NCI-H446 treated with DMSO at 0.1 percent for 48 hours (cell line): ENCODE results near the gene ARHGEF10L.

Experiments
- DNase-seq: peaks from one replicate; lab custom pipeline; 2025; lab: John Stamatoyannopoulos, UW

The ARHGEF10L gene

DNA sequence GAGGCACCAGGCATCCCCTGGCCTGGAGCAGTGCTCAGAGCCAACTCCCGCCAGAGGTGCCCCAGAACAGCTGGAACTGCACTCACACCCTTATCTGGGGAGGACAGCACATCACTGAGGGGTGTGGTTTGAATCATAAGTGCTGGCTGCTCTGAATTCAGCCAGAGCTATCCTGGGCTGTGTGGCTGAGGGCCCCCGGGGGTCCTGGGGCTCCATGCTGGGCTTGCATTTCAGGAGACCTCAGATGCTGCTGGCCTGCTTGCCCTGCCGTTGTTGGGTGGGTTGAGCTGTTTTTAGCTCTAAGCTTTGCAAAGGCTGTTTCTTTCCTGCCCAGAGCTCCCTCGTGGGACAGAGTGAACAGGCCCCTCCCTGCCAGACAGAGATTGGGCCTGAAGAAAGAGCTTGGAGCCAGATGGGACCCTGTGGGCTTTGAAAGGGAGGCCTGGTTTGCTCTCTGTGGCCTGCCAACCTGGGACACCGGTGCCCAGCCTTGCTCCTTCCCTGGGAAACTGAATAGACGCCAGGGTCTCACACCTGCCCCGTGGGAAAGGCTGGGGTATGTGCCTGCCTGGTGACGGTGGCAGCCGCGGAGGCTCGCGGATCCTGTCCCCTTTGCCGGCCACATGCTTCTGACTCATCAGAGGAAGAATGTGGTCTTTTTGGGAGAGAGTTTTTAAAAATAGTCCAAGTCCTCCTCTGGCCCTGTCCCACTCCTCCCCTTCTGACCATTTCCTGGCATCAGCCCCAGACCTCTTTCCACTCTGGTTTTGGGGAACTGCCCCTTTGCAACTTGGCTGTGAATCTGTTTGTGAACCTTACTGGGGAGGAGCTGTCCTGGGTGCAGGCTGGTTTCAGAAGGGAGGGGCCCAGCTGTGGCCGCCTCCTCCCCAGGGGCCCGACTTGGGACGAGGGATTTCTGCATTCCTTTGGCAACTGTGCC, 30.0 kb downstream of the ARHGEF10L start:
- no peak for DNase-seq

DNA sequence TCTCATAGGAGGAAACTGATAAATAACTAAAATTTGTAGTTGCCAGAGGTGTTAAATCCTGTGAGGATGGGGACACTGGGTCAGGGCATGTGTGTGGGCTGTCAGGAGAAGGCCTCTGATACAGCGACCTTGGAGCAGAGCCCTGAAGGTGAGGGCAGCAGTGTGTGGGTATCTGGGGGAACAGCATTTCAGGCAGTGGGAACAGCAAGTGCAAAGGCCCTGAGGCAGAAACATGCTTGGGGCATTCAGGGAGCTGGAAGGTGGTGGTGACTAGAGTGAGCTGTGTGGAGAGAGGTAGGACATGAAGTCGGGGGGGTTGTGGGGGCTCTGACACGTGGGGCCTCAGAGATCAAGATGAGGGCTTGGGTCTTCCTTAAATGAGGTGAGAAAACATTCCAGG, 30.7 kb downstream of the ARHGEF10L start:
- no peak for DNase-seq

DNA sequence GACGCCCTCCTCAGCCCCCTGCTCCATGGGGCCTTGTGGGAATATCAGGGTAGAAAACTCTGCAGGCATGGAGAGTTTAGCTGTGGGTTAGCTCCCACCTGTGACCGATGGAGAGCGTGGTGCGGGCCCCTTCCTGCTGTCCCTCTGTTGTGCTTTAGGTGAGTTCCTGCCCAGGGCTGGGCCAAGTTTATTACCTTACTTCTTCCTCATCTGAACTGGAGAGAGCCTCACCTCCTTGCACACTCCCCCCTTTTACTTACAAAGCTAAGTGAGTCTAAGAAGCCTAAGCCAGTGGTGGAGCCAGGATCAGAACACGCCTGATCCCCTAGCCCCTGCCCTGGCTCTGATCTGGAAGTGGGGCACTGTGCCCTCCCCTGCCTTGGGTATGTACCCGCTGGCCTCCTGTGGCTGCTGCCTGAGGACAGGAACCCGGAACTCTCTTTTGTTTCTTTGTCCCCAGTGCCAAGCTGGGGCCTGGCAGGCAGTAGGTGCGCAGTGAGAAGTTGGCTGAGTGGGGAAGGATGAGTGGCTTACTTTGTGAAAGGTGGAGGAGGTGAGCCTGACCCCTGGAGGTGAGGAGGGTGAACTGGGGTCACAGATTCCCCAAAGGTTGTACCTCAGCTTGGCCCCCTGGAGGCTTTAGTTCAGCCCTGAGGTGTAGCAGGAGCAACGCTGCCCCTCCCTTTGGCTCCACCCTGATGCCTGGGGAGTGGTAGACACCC, 32.9 kb downstream of the ARHGEF10L start:
- DNase-seq = no peak

DNA sequence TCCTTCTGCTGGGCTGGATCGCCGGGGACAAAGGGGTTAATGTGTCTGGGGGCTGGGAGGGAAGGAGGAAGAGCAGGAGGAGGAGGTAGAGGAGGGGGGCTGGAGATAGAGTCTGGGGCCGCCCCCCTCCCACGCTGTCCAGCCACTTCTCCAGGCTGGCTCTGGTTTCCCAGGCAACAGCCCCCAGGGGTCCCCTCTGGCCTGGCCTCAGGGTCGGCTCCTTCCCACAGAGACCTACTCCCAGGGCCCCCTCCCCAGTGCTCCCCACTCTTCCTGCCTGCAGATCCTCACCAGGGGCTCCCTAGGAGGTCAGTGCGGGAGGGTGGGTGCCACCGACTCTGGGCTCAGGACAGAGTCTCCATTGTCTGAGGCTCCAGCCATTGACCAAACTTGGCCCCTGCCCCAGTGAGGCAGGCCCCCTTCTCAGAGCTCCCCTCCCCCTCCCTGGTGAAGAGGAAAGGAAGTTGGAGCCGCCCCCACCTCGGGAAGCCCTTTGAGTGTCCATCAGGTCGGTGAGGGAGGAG, 34.1 kb downstream of the ARHGEF10L start:
- no peak for DNase-seq

DNA sequence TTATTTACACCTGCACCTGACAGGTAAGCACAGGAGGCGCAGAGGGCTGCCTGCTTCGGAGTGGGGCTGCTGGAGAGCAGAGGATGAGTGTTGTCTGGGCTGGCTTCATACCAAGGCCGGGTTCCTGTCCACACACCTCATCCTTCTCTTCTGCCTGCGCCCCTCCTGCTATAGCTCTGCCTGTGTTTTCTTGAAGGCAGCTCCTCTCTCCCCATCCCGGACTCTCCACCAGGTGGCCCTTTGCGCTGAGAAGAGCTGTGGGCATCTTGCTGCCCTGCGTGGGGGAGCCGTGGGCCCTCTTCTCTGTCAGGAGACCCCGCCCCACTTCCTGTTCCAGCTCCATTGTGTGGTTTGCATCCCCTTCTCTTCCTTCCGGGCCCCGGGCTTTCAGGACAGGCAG, 35.0 kb downstream of the ARHGEF10L start:
- no peak for DNase-seq

DNA sequence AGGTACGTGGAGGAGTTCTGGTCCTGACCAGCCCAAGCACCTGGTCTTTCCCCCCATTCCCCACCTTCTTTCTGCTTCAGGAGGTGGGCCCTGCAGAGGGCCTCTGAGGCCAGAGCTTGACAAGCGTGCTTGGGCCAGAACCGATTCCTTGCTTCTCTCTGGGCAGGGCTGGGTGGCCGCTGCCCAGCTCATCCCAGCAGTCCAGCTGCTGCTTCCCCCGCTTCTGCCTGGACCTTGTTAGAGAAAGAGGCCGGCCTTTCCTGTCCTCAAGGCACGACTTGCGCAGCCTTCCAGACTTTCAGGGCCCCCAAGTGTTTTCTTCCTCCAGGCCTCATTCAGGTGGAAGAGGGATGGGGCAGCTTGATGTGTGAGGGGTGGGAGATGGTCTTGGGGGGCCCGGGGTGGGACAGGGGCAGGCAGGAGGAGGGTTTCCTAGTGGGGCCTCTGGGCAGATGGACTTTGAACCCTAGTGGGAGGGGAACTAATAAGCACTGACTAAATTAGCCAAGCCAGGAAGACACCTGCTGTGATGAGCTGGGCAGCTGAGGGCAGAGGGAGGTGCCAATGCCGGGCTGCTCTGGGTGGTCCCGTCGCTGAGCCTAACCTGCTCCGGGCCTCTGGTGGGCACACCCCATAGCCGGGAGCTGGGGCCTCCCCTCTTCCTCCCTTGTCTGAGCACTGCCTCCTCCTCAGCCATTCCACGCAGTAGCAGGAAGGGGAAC, 36.5 kb downstream of the ARHGEF10L start:
- DNase-seq = no peak

DNA sequence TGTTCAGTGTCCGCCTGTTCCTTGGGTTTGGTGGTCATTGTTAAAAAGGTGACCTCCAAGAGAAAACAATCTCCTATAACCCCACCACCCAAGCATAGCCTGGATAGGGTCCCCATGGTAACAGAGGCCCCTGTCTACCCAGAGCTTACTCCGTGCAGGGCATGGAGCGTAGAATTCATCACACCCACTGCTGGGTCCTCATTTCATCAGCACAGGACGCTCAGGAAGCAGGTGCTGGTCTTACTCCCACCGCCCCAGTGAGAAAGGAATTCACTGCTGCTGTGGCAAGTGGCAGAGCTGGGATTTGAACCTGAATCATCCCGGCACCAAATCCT, 37.0 kb downstream of the ARHGEF10L start:
- DNase-seq = no peak

DNA sequence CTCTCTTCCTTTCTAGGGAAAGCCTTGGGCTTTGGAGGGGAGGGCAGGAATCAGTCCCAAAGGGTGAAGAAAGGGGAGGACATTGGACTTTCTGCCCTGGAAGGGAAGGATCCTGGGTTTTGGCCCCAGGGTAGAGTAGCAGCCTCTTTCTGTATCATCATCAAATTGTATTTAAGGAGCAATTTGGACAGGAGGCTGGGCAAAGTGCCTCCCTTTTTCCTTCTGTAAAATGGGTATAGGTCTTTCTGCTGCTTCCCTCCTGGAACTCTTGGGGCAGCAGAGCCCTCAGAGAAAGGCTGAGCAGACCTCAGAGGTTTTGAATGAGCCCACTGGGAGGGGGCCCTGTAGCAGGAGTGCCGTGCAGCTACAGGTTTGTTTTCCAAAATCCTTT, 38.4 kb downstream of the ARHGEF10L start:
- DNase-seq = no peak

DNA sequence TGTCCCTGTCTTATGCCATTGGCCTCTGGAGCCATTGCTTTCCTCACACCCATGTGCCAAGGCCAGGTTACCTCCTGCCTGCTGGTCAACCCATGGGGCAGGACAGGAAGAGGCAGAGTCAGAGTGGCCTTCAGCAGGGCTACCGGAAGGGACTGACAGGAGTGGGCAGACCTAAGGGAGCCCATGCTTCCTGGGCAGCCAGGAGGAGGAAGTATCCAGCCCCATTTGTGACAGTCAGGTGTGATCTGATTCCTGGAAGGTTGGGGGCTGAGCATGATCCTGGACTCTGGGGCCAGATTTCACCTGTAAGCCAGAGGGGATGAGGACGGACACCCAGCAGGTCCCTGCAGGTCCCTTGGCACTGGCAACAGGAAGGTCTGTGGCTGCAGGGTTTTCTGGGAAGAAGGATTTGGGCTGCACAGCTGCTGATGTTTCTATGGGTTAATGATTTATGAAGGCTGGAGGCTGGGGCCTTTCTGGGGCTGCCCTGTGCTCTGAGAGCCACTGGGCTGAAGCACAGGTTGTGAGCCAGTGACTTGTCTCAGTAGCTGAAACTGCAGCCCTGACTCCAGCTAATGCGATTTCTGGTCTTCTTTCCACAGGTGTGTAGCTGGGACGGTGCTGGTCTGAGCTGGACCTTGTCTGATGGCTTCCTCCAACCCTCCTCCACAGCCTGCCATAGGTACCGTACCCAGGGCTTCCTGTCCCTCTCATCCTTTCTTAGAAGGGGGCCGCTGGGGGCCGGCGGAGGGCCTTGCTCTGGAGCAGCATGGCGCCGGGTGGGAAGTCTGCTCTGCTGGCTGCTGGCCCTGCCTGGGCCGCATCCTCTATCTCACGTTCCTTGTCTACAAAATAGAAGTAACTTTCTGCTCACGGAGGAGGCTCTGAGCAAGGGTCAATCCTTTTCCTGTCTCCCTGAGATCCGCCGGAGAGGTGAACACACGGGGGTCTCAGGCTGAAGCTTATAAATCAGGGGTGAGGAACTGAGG, 40.7 kb downstream of the ARHGEF10L start:
- no peak for DNase-seq

DNA sequence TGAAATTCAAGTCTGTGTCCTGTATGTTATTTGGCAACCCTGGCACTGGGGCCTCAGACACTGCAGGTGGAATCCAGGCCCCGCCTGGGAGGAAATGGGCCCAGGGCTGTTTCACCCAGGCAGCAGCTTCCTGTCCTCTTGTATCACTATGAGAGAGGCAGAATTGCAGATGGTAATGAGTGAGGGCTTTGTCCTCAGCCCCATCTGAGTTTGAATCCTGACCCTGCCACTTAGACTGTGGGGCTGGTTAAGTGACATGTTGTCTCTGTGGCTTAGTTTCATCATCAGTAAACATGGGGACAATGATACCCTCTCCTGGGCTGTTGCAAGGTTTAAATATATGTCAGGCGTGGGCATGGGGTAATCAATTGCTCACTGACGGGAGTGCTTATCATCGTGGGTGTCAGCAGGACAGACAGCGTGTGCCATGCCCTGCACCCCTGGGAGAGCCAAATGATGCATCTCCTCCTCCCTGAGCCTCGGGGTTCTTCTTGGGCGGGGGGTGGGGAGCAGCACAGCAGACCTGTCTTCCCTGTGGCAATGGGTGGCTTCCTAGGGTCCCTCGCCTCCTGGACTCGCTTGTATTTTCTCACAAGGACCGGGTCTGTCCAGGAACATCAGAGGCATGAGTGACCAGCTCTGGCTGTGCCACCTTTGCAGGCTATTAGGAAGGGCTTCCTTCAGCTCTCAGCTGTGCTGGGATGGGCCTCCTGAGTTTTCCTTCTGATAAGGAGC, 42.1 kb downstream of the ARHGEF10L start:
- no peak for DNase-seq

DNA sequence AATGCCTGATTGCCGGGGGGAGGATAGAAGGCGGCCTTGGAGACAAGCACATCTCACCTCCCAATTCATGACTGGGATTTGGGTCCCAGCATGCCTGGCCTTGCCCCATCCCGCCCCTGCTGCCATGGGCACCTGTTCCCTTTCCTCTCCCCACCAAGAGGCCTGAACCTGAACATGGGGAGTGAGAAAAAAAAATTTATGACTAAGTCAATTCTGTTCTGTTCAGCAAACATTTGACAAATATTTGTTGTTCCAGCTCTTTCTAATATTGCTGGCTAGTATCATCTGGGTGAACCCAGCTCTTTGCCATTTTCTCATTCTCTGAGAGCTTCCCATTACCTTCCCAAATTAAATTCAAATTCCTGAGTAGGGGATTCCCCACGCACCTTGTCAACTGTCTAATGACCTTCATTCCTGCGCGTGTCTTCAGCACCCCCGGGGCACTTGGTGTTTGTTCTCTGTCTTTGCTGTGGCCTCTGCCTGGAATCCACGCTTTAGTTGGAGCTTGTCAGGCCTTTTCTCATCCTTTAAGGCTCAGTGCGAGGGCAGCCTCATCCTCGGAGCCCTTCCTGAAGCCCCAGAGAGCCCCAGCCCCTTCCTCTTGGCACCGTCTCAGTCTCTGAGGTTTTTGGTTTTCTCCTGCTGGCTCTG, 42.8 kb downstream of the ARHGEF10L start:
- DNase-seq = no peak

DNA sequence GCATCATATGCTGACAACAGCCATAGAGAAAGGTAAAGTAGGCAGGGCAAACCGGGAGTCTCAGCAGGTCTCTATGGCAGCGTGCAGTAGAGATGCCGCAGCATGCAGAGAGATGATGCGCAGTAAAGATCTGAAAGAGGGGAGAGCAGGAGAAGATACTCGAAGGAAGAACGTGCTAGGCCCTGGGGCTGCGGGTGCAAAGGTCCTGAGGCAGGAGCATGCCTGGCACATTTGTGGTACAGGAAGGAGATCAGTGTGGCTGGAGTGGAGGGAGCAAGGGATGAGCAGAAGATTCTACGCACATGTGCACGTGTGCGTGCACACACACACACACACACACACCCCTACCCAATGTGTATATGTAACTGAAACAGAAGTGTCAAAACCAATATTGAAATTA, 45.0 kb downstream of the ARHGEF10L start:
- no peak for DNase-seq

DNA sequence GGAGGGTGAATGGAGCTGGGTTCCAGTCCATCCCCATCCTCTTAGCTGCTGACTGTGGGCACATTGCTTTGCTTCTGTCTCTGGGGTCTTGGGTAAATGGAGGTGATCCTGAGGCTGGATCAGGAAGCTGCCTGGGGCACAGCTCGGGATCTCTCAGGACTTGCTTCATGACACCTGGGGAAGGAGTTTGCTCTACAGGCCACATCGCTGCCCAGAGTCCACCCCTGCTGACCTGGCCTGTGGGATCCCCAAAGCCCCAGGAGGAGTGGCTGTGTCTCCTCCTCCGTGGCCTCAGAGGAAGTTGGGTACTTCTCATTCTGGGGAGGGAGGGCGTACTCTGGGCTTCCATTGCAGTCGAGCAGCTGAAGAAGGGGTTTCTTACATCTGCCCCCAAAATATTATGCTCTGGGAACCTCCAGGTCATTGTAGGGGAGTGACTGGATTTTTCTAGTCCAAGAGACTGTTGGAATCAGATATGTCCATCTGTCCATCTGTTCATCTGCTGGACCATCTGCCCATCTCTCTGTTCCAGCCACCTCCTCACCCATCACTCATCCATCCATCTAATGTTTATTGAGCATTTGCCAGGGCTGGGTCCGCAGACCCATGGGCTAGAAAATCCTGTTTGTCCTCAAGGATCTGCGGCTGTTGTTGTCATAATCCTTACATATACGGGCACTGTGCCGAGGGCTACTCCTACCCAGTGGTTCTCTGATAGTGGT, 45.9 kb downstream of the ARHGEF10L start:
- no peak for DNase-seq

DNA sequence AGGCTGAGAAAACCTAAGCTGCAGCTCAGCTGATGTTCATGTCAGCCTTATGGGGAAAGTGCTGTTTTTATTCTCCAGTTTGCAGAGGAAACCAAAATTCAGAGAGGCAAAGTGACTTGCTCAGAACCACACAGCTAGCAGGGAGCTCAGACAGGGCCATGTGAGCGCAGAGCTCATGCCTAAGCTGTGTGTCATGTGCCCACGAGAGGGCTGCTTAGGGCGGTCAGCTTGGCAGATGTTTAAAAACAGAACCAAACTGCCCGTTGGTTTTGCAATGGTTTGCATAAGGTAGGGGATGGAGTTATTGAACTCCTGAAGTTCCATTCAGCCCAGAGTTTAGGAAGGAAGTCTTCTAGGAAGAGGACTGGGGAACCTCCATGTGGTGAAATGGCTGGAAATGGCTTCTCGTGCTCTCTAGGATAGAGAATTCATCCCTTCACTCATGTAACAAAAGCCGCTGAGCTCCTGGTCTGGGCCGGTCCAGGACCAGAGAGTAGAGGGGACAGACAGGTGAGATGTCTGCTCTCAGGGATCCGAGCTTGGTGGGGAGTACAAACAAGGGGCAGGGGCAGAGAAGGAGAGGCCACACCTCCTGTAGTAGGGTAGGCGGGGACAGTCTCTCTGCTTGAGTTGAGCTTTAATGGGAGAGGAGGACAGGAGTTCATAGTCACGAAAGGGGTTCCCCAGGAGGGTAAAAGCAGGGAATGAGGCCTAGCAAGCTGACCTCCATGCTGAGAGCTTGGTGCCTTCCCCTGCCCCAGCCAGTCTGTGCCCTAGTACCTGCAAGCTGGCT, 46.9 kb downstream of the ARHGEF10L start:
- no peak for DNase-seq

DNA sequence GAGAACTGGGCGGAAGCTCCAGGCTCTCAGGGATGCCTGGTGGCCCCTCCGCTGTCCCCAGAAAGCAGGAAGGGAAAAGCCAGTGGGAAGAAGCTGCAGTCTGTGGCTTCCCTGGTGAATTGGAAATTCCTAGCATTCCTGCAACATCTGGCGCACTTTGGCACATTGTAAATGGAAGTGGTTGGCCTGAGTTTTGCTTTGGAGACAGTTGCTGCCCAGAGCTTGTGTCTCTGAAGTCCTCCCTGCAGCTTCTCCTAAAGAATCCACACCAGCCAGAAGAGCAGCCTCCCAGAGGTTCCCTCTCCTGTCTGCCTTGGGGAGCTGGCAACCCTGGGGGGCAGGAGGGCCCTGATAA, 48.2 kb downstream of the ARHGEF10L start:
- no peak for DNase-seq

DNA sequence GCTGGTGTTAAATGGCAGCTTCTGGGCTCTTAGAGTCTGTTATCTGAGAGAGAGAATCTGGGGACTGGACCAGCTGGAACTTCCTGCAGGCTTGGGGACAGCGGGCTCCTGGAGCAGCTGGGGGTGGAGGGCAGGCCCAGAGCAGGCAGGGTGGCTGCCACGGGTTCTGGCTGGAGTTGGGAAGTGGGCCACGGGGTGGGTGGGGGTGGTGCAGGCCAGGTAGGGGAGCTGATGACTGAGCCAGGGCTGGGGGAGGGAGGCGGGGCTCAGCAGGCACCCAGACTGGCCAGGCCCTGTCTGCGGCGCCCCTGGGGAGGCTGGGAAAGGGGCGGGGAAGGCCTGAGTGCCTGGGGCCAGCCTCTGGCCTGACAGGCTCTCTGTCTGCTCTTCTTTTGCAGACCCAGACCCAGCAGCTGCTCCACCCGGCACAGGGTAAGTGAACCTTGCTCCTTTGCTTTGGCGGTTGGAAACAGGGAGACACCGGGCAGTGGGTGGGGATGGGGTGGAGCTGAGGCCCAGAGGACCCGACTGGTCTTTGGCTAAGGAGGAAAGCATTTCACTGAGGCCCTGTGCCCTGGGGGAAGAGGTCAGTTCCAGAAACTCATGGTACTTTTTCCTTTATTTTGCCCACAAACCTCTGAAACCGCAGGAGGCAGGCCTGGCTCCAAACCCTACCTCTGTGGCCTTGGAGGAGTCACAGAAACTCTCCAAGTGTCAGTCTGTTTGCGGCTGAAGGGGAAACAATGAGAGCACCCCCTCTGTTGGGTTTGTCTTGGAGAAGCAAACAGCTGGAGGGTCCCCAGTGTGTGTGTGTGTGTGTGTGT, 48.8 kb downstream of the ARHGEF10L start:
- no peak for DNase-seq

DNA sequence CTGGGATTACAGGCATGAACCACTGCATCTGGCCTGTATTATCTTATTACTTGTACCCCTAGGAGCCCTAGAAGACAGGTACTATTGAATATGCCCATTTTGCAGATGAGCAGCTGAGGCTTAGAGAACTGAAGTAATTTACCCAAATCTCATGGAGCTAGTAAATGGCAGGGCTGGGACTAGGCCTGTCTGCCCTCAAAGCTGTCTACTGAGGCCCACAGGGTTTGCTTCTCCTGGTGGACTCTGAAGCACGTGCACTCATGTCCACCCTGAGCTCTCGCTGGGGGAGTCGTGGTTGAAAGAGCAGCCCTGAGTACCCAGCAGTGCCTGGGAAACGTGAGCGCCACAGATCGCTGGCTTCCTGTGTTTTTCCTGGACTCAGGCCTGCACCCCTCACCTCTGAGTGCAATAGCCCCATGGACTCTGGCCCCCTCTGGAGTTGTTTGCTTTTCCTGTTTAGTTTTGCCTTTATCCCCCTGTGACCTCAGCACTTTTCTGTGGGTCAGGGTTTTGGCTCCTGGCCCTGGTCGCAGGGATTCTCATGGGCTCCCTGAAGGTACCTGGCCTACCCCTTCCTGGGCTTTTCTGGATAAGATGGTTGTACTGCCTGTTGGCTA, 52.4 kb downstream of the ARHGEF10L start:
- no peak for DNase-seq
